ENCODE results near the gene GPR75. TPM values are rescaled to one million over a fixed set of nuclear protein-coding genes. Genes with fewer than 3 reads are reported as not detected.
"Not testable (repeated sequence)": the region's sequence is repeated elsewhere in the genome, so short reads cannot be mapped to it uniquely, and the experiment has no call there.

Gene GPR75
- total RNA-seq, 1 experiment from 2014 or later, result 0.45 TPM

DNA sequence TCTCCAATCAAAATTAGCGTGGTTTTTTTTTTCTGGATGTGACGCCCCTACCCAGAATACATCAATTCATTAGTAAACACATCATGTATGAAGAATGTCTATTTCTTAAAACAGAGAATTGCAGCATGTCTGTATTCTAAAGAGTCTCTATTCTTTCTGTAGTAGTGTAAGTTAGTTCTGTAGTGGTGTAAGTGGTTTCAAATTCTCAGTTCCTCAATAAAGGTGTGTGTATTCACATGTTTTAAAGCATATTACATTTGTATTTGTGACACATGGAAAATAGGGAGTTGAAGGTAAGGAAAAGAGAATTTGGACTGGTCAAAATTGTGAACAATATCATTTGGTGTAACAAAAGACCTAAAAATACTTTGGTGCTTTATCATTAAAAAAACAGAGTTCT lies 8.0 kb upstream of the GPR75 start:
- Histone ChIP-seq H3K27me3 (ENCODE audit: control insufficient read depth, insufficient read depth, low read length) (no peaks in the 10 kb centered on the region), H3K4me3 (ENCODE audit: insufficient read depth, low read depth, low read length) (no peak overlapping the region), H3K36me3 (replicated peaks; ENCODE audit: control insufficient read depth, insufficient read depth, low read length) (peaks cover 11% of the 10 kb centered on the region)
- DNase-seq, result no peak

DNA sequence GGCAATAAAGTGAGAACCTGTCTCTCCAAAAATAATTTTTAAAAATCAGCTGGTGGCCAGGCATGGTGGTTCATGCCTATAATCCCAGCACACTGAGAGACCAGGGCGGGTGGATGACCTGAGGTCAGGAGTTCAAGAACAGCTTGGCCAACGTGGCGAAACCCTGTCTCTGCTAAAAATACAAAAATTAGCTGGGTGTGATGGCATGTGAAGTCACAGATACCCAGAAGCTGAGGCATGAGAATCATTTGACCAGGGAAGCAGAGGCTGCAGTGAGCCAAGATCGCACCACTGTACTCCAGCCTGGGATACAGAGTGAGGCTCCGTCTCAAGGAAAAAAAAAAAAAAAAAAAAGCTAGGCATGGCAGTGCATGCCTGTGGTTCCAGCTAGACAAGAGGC lies 7.4 kb upstream of the GPR75 start:
- Histone ChIP-seq H3K4me3 (ENCODE audit: insufficient read depth, low read depth, low read length) (no peak overlapping the region), H3K27me3 (ENCODE audit: control insufficient read depth, insufficient read depth, low read length) (no peaks in the 10 kb centered on the region), H3K36me3 (replicated peaks; ENCODE audit: control insufficient read depth, insufficient read depth, low read length) (peaks cover 11% of the 10 kb centered on the region)
- DNase-seq, result no peak

DNA sequence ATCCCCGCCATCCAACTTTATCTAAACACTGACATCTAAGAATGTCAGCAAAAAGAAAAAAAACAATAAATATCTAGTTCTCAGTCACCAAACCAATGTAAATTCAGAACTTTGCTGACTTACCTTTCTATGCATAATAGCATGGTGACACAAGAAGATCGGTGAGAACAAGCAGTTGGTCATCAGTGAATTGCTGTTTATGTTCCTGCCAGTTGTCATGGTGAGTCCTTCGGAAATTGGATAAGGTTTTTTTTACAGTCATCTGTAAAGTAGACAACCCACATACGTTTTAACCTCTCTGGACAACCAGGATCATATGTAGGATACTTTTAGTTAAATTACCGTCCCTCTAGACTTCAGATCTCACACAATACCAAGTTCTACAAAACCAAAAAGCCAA lies 6.2 kb upstream of the GPR75 start:
- no peak for DNase-seq
- Histone ChIP-seq H3K27me3 (ENCODE audit: control insufficient read depth, insufficient read depth, low read length) (no peaks in the 10 kb centered on the region), H3K4me3 (ENCODE audit: insufficient read depth, low read depth, low read length) (no peak overlapping the region), H3K36me3 (replicated peaks; ENCODE audit: control insufficient read depth, insufficient read depth, low read length) (peaks cover 11% of the 10 kb centered on the region)

DNA sequence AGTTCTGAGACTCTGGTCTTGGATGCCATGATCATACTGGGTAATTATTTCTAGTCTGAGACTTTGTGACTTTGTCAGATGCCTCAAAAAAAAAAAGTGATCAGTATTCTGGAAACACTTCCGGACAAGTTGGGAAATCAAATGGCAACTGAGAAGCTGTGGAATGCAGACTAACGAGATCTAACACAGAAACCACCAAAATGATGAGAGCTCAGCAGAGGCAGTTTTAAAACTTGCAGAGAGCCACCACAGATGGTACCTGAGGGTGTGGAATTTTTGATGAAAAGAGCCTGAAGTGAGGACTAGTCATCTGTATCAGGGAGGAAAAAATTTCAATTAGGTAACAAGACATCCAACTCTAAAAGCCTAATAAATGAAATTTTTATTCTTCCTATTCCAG lies 5.5 kb upstream of the GPR75 start:
- no peak overlapping the region for H3K4me3 ChIP-seq (ENCODE audit: insufficient read depth, low read depth, low read length)
- DNase-seq, result no peak
- peaks cover 11% of the 10 kb centered on the region for H3K36me3 ChIP-seq (replicated peaks; ENCODE audit: control insufficient read depth, insufficient read depth, low read length)
- no peaks in the 10 kb centered on the region for H3K27me3 ChIP-seq (ENCODE audit: control insufficient read depth, insufficient read depth, low read length)

DNA sequence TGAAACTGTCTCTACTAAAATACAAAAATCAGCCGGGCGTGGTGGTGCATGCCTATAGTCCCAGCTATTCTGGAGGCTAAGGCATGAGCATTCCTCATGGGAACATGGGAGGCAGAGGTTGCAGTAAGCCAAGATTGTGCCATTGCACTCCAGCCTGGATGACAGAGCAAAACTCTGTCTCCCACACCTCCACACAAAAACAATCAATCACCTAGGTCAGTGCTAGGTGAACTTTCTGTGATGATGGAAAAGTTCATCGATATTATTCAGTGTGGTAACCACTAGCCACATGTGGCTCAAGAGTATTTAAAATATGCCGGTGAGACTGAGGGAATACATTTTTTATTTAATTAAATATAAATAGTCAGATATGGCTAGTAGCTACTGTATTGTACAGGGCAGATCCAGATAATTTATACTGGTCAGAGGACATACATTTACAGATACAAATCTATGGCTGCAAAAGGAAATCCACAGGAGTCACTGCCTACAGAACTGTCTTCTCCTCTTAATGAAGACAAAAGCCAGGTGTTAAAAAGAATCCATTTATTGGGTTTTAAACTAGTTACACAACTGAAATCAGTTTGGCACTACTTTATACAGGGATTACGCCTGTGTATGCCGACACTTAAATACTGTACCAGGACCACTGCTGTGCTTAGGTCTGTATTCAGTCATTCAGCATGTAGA lies 3.9 kb upstream of the GPR75 start:
- peaks cover 11% of the 10 kb centered on the region for H3K36me3 ChIP-seq (replicated peaks; ENCODE audit: control insufficient read depth, insufficient read depth, low read length)
- no peak overlapping the region for H3K4me3 ChIP-seq (ENCODE audit: insufficient read depth, low read depth, low read length)
- H3K27me3 ChIP-seq (ENCODE audit: control insufficient read depth, insufficient read depth, low read length), result no peaks in the 10 kb centered on the region
- no peak for DNase-seq

DNA sequence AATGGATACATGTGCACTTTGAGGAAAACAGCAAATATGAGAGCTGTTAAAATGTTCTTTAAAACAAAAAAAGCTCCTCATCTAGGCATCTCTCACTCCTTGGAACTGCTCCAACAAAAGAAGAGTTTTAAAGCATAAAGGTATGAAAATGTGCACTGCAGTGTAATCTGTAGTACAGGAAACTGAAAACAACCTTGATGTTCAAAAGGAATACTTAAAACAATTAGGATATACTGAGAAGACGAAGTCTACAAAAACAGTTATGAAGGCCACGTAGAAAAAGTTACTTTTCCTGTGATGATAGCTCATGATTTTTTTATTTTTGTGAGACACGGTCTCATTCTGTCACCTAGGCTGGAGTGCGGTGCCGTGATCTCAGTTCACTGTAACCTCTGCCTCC lies 2.1 kb upstream of the GPR75 start:
- H3K36me3 ChIP-seq (replicated peaks; ENCODE audit: control insufficient read depth, insufficient read depth, low read length), result peaks cover 9% of the 10 kb centered on the region
- DNase-seq, result no peak
- H3K27me3 ChIP-seq (ENCODE audit: control insufficient read depth, insufficient read depth, low read length), result no peaks in the 10 kb centered on the region
- no peak overlapping the region for H3K4me3 ChIP-seq (ENCODE audit: insufficient read depth, low read depth, low read length)

DNA sequence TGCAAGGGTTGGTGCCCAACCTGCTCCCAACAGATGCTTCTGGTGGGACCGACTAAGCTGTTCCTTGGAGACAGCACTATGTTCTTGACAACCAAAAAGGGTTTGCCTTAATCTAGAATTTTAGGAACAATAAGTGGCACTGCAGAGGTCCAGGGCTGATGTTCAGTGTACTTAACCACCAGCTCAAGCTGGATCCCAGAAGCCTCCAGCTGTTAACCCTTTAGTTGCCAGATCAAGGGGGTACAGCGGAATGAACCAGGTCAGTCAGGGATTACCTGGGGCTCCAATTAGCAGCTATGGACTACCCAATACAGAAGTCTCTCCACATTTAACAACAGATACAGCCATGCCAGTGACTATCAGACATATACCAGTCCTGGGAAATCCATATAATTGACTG lies 3.5 kb downstream of the GPR75 start:
- H3K36me3 ChIP-seq (replicated peaks; ENCODE audit: control insufficient read depth, insufficient read depth, low read length), result peaks cover 5% of the 10 kb centered on the region
- H3K4me3 ChIP-seq (ENCODE audit: insufficient read depth, low read depth, low read length), result no peak overlapping the region
- no peak for DNase-seq
- no peaks in the 10 kb centered on the region for H3K27me3 ChIP-seq (ENCODE audit: control insufficient read depth, insufficient read depth, low read length)

DNA sequence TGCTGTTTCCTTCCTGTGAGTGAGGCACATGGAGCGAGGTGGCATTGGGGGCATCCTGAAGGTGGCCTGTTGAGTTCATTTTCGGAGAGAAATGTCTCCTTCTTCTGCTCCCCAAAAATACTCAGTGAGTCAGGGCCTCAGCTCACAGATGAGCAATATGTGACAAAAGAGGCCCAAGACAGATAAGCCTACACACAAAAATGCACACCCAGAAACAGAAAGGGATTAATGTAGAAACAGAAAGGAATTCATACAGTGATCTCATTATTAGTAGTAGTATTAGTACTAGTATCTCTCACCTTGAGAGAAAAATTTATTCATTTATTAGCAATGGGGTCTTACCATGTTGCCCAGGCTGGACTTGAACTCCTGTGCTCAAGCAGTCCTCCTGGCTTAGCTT lies 5.1 kb downstream of the GPR75 start:
- Histone ChIP-seq H3K27me3 (ENCODE audit: control insufficient read depth, insufficient read depth, low read length) (no peaks in the 10 kb centered on the region), H3K4me3 (ENCODE audit: insufficient read depth, low read depth, low read length) (no peak overlapping the region), H3K36me3 (replicated peaks; ENCODE audit: control insufficient read depth, insufficient read depth, low read length) (peaks cover 5% of the 10 kb centered on the region)
- DNase-seq, result no peak

DNA sequence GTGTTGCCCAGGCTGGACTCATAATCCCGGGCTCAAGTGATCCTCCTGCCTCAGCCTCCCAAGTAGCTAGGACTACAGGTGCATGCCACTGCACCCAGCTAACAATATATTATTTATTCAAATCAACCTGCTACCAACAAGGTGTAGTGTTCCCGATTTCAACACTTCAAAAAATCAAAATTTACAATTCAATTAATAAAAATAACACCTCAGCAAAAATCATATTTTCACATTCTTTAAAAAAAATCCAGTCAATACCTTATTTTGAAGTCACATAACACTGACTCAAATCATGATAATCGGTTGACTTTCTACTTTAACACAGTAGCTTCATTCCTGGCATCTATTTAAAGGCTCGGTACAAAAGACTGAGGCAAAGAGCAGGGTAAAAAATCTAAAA lies 7.2 kb downstream of the GPR75 start:
- no peak for DNase-seq
- Histone ChIP-seq H3K27me3 (ENCODE audit: control insufficient read depth, insufficient read depth, low read length) (no peaks in the 10 kb centered on the region), H3K36me3 (replicated peaks; ENCODE audit: control insufficient read depth, insufficient read depth, low read length) (peaks cover 5% of the 10 kb centered on the region), H3K4me3 (ENCODE audit: insufficient read depth, low read depth, low read length) (no peak overlapping the region)

DNA sequence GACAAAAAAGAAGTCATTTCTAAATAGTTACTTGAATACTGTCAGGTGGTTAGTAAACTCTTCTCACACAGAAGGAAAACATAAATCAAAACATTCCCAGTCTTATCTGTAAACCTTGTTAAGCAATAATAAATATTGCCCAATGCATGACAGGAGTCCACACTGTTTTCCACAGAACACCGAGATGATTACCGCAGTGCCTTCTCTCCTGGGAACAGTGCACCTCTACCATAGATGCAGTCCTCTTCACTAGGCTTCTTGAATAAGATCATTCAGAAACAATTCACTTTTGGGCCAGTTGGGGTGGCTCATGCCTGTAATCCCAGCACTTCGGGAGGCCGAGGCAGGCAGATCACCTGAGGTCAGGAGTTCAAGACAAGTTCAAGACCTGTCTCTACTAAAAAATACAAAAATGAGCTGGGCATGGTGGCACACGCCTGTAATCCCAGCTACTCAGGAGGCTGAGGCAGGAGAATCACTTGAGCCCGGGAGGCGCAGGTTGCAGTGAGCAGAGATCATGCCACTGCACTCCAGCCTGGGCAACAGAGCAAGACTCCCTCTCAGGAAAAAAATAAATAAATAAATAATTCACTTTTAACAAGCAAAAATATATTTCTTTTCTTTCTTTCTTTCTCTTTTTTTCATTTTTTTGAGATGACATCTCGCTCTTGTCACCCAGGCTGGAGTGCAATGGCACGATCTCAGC lies 8.6 kb downstream of the GPR75 start:
- not testable (repeated sequence) for H3K27me3 ChIP-seq (ENCODE audit: control insufficient read depth, insufficient read depth, low read length); DNase-seq; H3K4me3 ChIP-seq (ENCODE audit: insufficient read depth, low read depth, low read length); H3K36me3 ChIP-seq (replicated peaks; ENCODE audit: control insufficient read depth, insufficient read depth, low read length)

DNA sequence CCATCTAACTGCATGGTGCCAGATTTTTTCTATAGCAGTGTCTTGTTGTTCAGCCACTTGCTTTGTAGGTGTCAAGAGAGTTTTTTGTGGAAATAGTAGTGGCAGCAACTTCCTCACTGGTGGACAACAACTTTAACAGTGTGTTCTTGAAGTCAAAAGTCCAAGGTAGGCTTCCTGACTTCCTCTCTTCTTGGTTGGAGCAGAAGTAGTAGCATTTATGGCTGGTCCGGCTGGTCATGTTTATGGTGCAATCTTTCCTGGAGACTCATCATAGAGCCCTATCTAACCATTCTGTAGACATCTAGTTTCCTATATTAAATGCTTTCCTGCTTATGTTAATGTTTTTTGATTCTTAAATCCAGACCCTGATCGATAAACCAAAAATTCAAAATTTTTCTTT lies 11.7 kb downstream of the GPR75 start:
- Histone ChIP-seq H3K27me3 (ENCODE audit: control insufficient read depth, insufficient read depth, low read length) (no peaks in the 10 kb centered on the region), H3K4me3 (ENCODE audit: insufficient read depth, low read depth, low read length) (no peak overlapping the region), H3K36me3 (replicated peaks; ENCODE audit: control insufficient read depth, insufficient read depth, low read length) (no peaks in the 10 kb centered on the region)
- no peak for DNase-seq

DNA sequence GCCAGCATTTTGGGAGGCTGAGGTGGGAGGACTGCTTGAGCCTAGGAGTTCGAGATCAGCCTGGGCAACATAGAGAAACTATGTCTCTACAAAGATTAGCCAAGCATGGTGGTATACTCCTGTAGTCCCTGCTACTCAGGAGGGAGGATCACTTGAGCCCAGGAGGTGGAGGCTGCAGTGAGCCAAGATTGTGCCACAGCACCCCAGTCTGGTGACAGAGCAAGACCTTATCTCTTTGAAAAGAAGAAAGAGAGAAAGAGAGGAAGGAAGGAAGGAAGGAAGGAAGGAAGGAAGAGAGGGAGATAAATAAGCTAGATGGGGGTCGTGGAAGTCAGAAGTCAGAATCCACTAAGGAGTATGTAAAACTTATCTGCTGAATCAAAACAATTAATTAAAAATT lies 16.2 kb downstream of the GPR75 start:
- Histone ChIP-seq H3K4me3 (ENCODE audit: insufficient read depth, low read depth, low read length) (no peak overlapping the region), H3K27me3 (ENCODE audit: control insufficient read depth, insufficient read depth, low read length) (no peaks in the 10 kb centered on the region), H3K36me3 (replicated peaks; ENCODE audit: control insufficient read depth, insufficient read depth, low read length) (no peaks in the 10 kb centered on the region)
- no peak for DNase-seq

DNA sequence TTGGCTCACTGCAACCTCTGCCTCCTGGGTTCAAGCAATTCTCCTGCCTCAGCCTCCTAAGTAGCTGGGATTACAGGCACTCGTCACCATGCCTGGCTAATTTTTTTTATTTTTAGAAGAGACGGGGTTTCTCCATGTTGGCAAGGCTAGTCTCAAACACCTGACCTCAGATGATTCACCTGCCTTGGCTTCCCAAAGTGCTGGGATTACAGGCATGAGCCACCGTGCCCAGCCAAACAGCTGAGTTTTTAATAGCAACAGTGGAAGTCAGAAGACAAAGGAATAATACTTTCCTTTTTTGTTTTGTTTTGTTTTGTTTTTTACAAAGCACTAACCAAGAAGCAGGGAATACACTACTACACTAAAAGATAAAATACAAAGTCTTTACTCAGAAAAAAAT lies 16.9 kb downstream of the GPR75 start:
- H3K36me3 ChIP-seq (replicated peaks; ENCODE audit: control insufficient read depth, insufficient read depth, low read length), result no peaks in the 10 kb centered on the region
- DNase-seq, result no peak
- no peak overlapping the region for H3K4me3 ChIP-seq (ENCODE audit: insufficient read depth, low read depth, low read length)
- no peaks in the 10 kb centered on the region for H3K27me3 ChIP-seq (ENCODE audit: control insufficient read depth, insufficient read depth, low read length)

DNA sequence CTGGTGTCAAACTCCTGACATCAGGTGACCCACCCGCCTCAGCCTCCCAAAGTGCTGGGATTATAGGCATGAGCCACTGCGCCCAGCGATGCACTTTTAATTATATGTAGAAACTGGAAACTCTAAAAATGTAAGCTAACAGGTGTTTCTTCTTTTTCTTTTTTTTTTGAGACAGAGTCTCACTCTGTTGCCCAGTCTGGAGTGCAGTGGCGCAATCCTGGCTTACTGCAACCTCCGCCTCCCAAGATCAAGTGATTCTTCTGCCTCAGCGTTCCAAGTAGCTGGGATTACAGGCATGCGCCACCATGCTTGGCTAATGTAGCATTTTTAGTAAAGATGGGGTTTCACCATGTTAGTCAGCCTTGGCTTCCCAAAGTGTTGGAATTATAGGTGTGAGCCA lies 18.1 kb downstream of the GPR75 start:
- H3K27me3 ChIP-seq (ENCODE audit: control insufficient read depth, insufficient read depth, low read length); H3K4me3 ChIP-seq (ENCODE audit: insufficient read depth, low read depth, low read length); DNase-seq; H3K36me3 ChIP-seq (replicated peaks; ENCODE audit: control insufficient read depth, insufficient read depth, low read length): not testable (repeated sequence)

DNA sequence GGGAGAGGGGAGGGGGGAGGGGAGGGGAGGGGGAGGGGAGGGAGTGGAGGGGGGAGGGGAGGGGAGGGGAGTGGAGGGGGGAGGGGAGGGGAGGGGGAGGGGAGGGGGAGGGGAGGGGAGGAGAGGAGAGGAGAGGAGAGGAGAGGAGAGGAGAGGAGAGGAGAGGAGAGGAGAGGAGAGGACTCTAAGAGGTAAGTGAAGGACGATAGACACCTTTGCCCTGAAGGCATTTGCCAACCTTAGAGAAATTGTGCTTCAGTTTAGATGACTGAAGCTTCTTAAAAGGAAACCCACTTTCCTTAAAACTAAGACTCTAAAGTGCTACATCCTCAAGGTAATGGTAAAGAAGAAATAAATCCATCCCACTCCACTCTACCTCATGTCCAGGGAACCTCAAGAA lies 19.2 kb downstream of the GPR75 start:
- no peak for DNase-seq
- Histone ChIP-seq H3K27me3 (ENCODE audit: control insufficient read depth, insufficient read depth, low read length) (no peaks in the 10 kb centered on the region), H3K36me3 (replicated peaks; ENCODE audit: control insufficient read depth, insufficient read depth, low read length) (no peaks in the 10 kb centered on the region), H3K4me3 (ENCODE audit: insufficient read depth, low read depth, low read length) (no peak overlapping the region)

DNA sequence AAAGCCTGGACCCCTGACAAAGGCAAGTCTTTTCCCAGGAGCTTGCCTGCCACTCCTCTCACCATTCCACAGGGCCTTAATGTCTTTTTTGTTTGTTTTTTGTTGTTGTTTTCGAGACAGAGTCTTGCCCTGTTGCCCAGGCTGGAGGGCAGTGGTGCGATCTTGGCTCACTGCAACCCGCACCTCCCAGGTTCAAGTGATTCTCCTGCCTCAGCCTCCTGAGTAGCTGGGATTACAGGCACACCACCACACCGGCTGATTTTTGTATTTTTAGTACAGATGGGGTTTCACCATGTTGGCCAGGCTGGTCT lies 29.8 kb downstream of the GPR75 start:
- not testable (repeated sequence) for DNase-seq; H3K36me3 ChIP-seq (replicated peaks; ENCODE audit: control insufficient read depth, insufficient read depth, low read length); H3K4me3 ChIP-seq (ENCODE audit: insufficient read depth, low read depth, low read length); H3K27me3 ChIP-seq (ENCODE audit: control insufficient read depth, insufficient read depth, low read length)
